Endodermal cell (in vitro differentiated cells): Measurements from ENCODE around the gene THAP7. TPM values are rescaled to one million over a fixed set of nuclear protein-coding genes. Genes with fewer than 3 reads are reported as not detected.
A peak's percentile ranks its signal among the peaks of the same experiment; 100 is the strongest.

Source experiments
- DNase-seq: peaks from one replicate; pipeline ENCODE4 v3.0.0-alpha.2; 2017
- H3K27ac ChIP-seq: 2 replicates; pipeline ENCODE4 v1.5.1; 2013; ENCODE audit warnings: mild to moderate bottlenecking, low read depth, low read length, moderate library complexity
- H3K27me3 ChIP-seq: 2 replicates; pipeline ENCODE4 v1.6.1; 2013; ENCODE audit warnings: mild to moderate bottlenecking, low read length, moderate library complexity; ENCODE audit not compliant: insufficient read depth, control insufficient read depth, poor library complexity, severe bottlenecking
- H3K36me3 ChIP-seq: 2 replicates; pipeline ENCODE4 v1.7.0; 2013; ENCODE audit warnings: mild to moderate bottlenecking, low read length, moderate library complexity; ENCODE audit not compliant: control insufficient read depth, insufficient read depth
- H3K4me1 ChIP-seq: one replicate; pipeline ENCODE4 v1.7.0; 2013; ENCODE audit warnings: low read length; ENCODE audit not compliant: control insufficient read depth, insufficient read depth
- H3K4me3 ChIP-seq: 2 replicates; pipeline ENCODE4 v1.5.1; 2013; ENCODE audit warnings: mild to moderate bottlenecking, low read length, moderate library complexity
- H3K9ac ChIP-seq: 2 replicates; pipeline ENCODE4 v1.6.1; 2013; ENCODE audit warnings: mild to moderate bottlenecking, low read length, moderate library complexity; ENCODE audit not compliant: poor library complexity, severe bottlenecking; ENCODE audit errors: extremely low read depth
- H3K9me3 ChIP-seq: 2 replicates; pipeline ENCODE4 v1.6.1; 2013; ENCODE audit warnings: mild to moderate bottlenecking, low read length, moderate library complexity; ENCODE audit not compliant: control insufficient read depth
- H3K27ac Mint-ChIP-seq: 2 replicates; pipeline ENCODE4 v1.8.0; 2020; ENCODE audit warnings: mixed read lengths
- H3K27me3 Mint-ChIP-seq: 2 replicates; pipeline ENCODE4 v1.8.0; 2021; ENCODE audit warnings: mild to moderate bottlenecking, mixed read lengths; ENCODE audit not compliant: insufficient read depth
- H3K36me3 Mint-ChIP-seq: 2 replicates; pipeline ENCODE4 v1.8.0; 2020; ENCODE audit warnings: low read depth, mixed read lengths
- H3K4me1 Mint-ChIP-seq: 2 replicates; pipeline ENCODE4 v1.8.0; 2020; ENCODE audit warnings: mixed read lengths
- H3K4me3 Mint-ChIP-seq: 2 replicates; pipeline ENCODE4 v1.8.0; 2020; ENCODE audit warnings: mild to moderate bottlenecking, moderate library complexity, mixed read lengths
- H3K9me3 Mint-ChIP-seq: 2 replicates; pipeline ENCODE4 v1.8.0; 2020; ENCODE audit warnings: mild to moderate bottlenecking, mixed read lengths
- CTCF ChIP-seq: fragments of 200-600 bp; sonication (generic); conservative IDR thresholded peaks from 2 replicates; pipeline ENCODE4 v1.5.0; 2021; ENCODE audit warnings: antibody characterized with exemption, mild to moderate bottlenecking
- WGBS, 2 experiments: methylation state at CpG; one replicate each; pipeline versions ENCODE4 v1.1.5 to v1.1.7; 2013; ENCODE audit warnings: missing lambda C conversion rate in 2 of 2, mixed read lengths in 1 of 2; ENCODE audit not compliant: insufficient coverage in 1 of 2, insufficient read length in 1 of 2; 5-methylcytosine and 5-hydroxymethylcytosine counted together
- total RNA-seq, 2 donors: library from RNA; stranded (reverse); fragmentation: NEBNext Ultra II Directional in 1 of 2; extraction: Animal tissue kit (Norgen Biotek cat#: 25700) in 1 of 2; gene quantifications; 2 replicates in 1 of 2; 3 replicates in 1 of 2; pipeline ENCODE4 v1.2.1, GENCODE V29; 2021

THAP7 gene
- total RNA-seq, 2 donors from 2014 or later = 16.6 to 19.6 TPM

GRCh38 chr22:21031545-21032036 lies 29.7 kb upstream of the THAP7 start:
- no peak overlapping the region for H3K4me3 ChIP-seq
- no peak for TF ChIP-seq CTCF
- H3K4me1 ChIP-seq = no peaks in the 10 kb centered on the region
- H3K36me3 ChIP-seq = no peaks in the 10 kb centered on the region
- Mint-ChIP-seq H3K27ac (no peak overlapping the region), H3K36me3 (no peaks in the 10 kb centered on the region), H3K27me3 (peaks cover 35% of the 10 kb centered on the region), H3K4me1 (peaks cover 4% of the 10 kb centered on the region), H3K4me3 (peak overlapping the region; percentile 57), H3K9me3 (no peaks in the 10 kb centered on the region)
- no peak overlapping the region for H3K27ac ChIP-seq
- H3K27me3 ChIP-seq = peaks cover 47% of the 10 kb centered on the region
- 82 to 88% methylated on average over 13 to 18 of the region's 18 CpGs for WGBS, 2 experiments
- no peak overlapping the region for H3K9ac ChIP-seq
- H3K9me3 ChIP-seq = no peaks in the 10 kb centered on the region
- DNase-seq = no peak

DNA sequence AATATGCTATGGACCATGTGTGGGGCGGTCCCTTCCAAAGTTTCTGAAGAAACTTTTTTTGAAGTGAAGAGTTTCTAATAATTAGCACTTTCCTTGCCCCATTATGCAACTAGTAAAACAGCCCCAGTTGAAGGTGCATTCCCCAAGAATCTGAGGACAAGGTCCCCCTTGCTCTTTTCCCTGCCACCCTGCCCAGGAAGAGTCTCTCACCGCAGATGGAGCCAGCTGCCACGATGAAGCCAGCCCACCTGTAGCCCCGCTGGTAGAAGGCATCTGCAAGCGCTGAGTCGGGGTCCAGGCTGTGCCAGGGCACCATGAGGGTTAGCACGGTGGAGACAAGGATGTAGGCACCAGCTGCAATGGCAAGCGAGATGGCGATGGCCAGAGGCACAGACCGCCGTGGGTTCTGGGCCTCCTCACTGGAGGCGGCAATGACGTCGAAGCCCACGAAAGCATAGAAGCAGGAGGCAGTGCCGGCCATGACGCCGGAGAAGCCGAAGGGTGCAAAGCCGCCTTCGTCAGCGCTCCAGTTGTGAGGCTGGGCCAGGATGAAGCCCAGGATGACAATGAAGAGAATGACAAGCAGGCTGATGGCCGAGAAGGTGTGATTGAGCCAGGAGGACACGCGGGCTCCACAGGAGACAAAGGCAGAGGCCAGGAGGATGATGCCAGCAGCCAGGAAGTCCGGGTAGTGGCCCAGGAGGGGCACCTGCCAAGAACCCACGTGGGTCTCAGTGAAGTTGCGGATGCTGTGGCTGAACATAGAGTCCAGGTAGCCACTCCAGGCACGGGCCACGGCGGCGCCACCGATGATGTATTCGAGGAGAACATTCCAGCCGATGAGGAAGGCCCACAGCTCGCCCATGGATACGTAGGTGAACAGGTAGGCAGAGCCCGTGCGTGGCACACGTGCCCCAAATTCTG lies 29.0 kb upstream of the THAP7 start:
- Histone ChIP-seq H3K4me1 (no peaks in the 10 kb centered on the region), H3K27me3 (peaks cover 47% of the 10 kb centered on the region), H3K4me3 (no peak overlapping the region), H3K27ac (no peak overlapping the region), H3K36me3 (no peaks in the 10 kb centered on the region), H3K9me3 (no peaks in the 10 kb centered on the region), H3K9ac (no peak overlapping the region)
- no peak for DNase-seq
- H3K4me1 Mint-ChIP-seq = peaks cover 4% of the 10 kb centered on the region
- WGBS, 2 experiments = 92 to 94% methylated on average over 37 to 40 of the region's 40 CpGs
- no peak for TF ChIP-seq CTCF
- H3K36me3 Mint-ChIP-seq = no peaks in the 10 kb centered on the region
- peak overlapping the region; percentile 57 for H3K4me3 Mint-ChIP-seq
- H3K27ac Mint-ChIP-seq = no peak overlapping the region
- H3K9me3 Mint-ChIP-seq = no peaks in the 10 kb centered on the region
- H3K27me3 Mint-ChIP-seq = peaks cover 35% of the 10 kb centered on the region

GRCh38 chr22:21030032-21030431 lies 28.1 kb upstream of the THAP7 start:
- peaks cover 40% of the 10 kb centered on the region for H3K27me3 ChIP-seq
- no peak overlapping the region for H3K4me3 ChIP-seq
- H3K36me3 ChIP-seq = no peaks in the 10 kb centered on the region
- Mint-ChIP-seq H3K4me1 (peaks cover 7% of the 10 kb centered on the region), H3K4me3 (no peak overlapping the region), H3K27ac (no peak overlapping the region), H3K36me3 (no peaks in the 10 kb centered on the region), H3K27me3 (peaks cover 36% of the 10 kb centered on the region), H3K9me3 (no peaks in the 10 kb centered on the region)
- H3K9ac ChIP-seq = no peak overlapping the region
- 94 to 98% methylated on average over 9 to 15 of the region's 15 CpGs for WGBS, 2 experiments
- no peaks in the 10 kb centered on the region for H3K4me1 ChIP-seq
- no peaks in the 10 kb centered on the region for H3K9me3 ChIP-seq
- TF ChIP-seq CTCF = no peak
- no peak overlapping the region for H3K27ac ChIP-seq
- no peak for DNase-seq
